AG04450 (cell line): ENCODE results near the gene ARFGEF2. TPM values are rescaled to one million over a fixed set of nuclear protein-coding genes. Genes with fewer than 3 reads are reported as not detected.
A peak's percentile ranks its signal among the peaks of the same experiment; 100 is the strongest.

Source experiments
- CTCF ChIA-PET: fragments of 300-600, 350-600 bp; formaldehyde crosslinking; extraction: SDS; loops from one replicate; lab custom pipeline; 2022; ENCODE audit warnings: antibody characterized with exemption, inconsistent platforms; lab: Charles Lee
- POLR2A ChIA-PET: fragments of 350-600 bp; formaldehyde crosslinking; extraction: SDS; loops from one replicate; lab custom pipeline; 2021; ENCODE audit warnings: antibody characterized with exemption, inconsistent platforms; lab: Yijun Ruan, JAX
- DNase-seq: peaks from one replicate; pipeline ENCODE4 v3.0.0-alpha.2; 2011; ENCODE audit warnings: low read depth, low spot score
- H3K27ac ChIP-seq: one replicate; pipeline ENCODE4 v1.5.1; 2012; ENCODE audit warnings: low read depth, low read length, control low read depth
- H3K27me3 ChIP-seq: one replicate; pipeline ENCODE4 v1.6.0; 2012; ENCODE audit warnings: low read length; ENCODE audit not compliant: control insufficient read depth, insufficient read depth
- H3K4me3 ChIP-seq: 2 replicates; pipeline ENCODE4 v1.5.1; 2011; ENCODE audit warnings: mild to moderate bottlenecking, low read depth, low read length, control low read depth
- H3K9me3 ChIP-seq: 2 replicates; pipeline ENCODE4 v1.5.1; 2012; ENCODE audit warnings: low read length; ENCODE audit not compliant: control insufficient read depth, insufficient read depth
- CTCF ChIP-seq: IDR thresholded peaks from 2 replicates; pipeline ENCODE4 v1.5.1; 2011; ENCODE audit warnings: low read depth, low read length, control low read depth, inconsistent platforms
- polyA plus RNA-seq: library from polyadenylated mRNA; depleted of rRNA; stranded (reverse); fragments of >200 nt; gene quantifications from 2 replicates; pipeline ENCODE4 v1.2.3, GENCODE V29; 2011

Gene ARFGEF2
- polyA plus RNA-seq, 1 experiment = 22.3 TPM

- Histone ChIP-seq H3K27ac (no peak overlapping the region), H3K27me3 (no peaks in the 10 kb centered on the region), H3K9me3 (peaks cover 8% of the 10 kb centered on the region), H3K4me3 (no peak overlapping the region)
- ChIA-PET CTCF (interaction anchor here (1.4 kb wide), 1 partner anchor 259 kb away, joined by 3 read pairs; no protein-coding TSS in a partner anchor), POLR2A (no interaction called here)
- peak; percentile 28 for TF ChIP-seq CTCF
- no peak for DNase-seq
These were observed 65.4 kb downstream of the ARFGEF2 start for GRCh38 chr20:48986899-48987298.

- ChIA-PET POLR2A (no interaction called here), CTCF (no interaction called here)
- Histone ChIP-seq H3K4me3 (no peak overlapping the region), H3K27ac (no peak overlapping the region), H3K9me3 (no peaks in the 10 kb centered on the region), H3K27me3 (no peaks in the 10 kb centered on the region)
- DNase-seq = no peak
- no peak for TF ChIP-seq CTCF
These were observed 69.0 kb downstream of the ARFGEF2 start for GRCh38 chr20:48990467-48990866.

GRCh38 chr20:48995589-48995988, 74.1 kb downstream of the ARFGEF2 start:
- CTCF ChIA-PET = no interaction called here
- DNase-seq = no peak
- H3K4me3 ChIP-seq = no peak overlapping the region
- no peaks in the 10 kb centered on the region for H3K27me3 ChIP-seq
- no peak for TF ChIP-seq CTCF
- no peak overlapping the region for H3K27ac ChIP-seq
- POLR2A ChIA-PET = no interaction called here
- H3K9me3 ChIP-seq = no peaks in the 10 kb centered on the region

GRCh38 chr20:48999890-49000870, 78.7 kb downstream of the ARFGEF2 start:
- no peak for DNase-seq
- Histone ChIP-seq H3K4me3 (no peak overlapping the region), H3K27me3 (no peaks in the 10 kb centered on the region), H3K27ac (no peak overlapping the region), H3K9me3 (no peaks in the 10 kb centered on the region)
- CTCF ChIA-PET = interaction anchor here (1.5 kb wide), 1 partner anchor 217 kb away, joined by 3 read pairs; no protein-coding TSS in a partner anchor
- POLR2A ChIA-PET = interaction anchor here (0.7 kb wide), 1 partner anchor 15 kb away, joined by 4 read pairs; no protein-coding TSS in a partner anchor
- no peak for TF ChIP-seq CTCF

GRCh38 chr20:49001741-49002140, 80.2 kb downstream of the ARFGEF2 start:
- DNase-seq = no peak
- no peak for TF ChIP-seq CTCF
- ChIA-PET POLR2A (no interaction called here), CTCF (interaction anchor here (0.9 kb wide), 1 partner anchor 344 kb away, joined by 3 read pairs; no protein-coding TSS in a partner anchor)
- no peak overlapping the region for H3K27ac ChIP-seq
- no peaks in the 10 kb centered on the region for H3K27me3 ChIP-seq
- H3K9me3 ChIP-seq = no peaks in the 10 kb centered on the region
- H3K4me3 ChIP-seq = no peak overlapping the region
